ENCODE data around the gene GPR61.

Gene GPR61

GRCh38 chr1:109493805-109494539 is 45.7 kb upstream of the GPR61 start, which contains the start of gene CYB561D1 (continued):
- TF ChIP-seq ZNF473 (tag by site-specific recombination; IDR thresholded peaks at IDR 0.05): no peak
- TF ChIP-seq ZNF19 (tag by site-specific recombination; IDR thresholded peaks at IDR 0.05; ENCODE audit: low read depth): no peak
- TF ChIP-seq ZNF529 (tag by site-specific recombination; IDR thresholded peaks at IDR 0.05; ENCODE audit: insufficient replicate concordance): no peak
- no peak for TF ChIP-seq ZNF26 (tag by site-specific recombination; IDR thresholded peaks at IDR 0.05)
- TF ChIP-seq HOXC10 (CRISPR knock-in tag; IDR thresholded peaks at IDR 0.05): no peak
- TF ChIP-seq ZNF544 (tag by site-specific recombination; IDR thresholded peaks at IDR 0.05): no peak
- TF ChIP-seq ZNF692 (tag by site-specific recombination; IDR thresholded peaks at IDR 0.05): peak; percentile 75
- no peak for TF ChIP-seq ZNF174 (tag by site-specific recombination; IDR thresholded peaks at IDR 0.05)
- peak; percentile 91; the same call in 1 of the 2 replicates for TF ChIP-seq ZNF561 (tag by site-specific recombination; IDR thresholded peaks at IDR 0.05; ENCODE audit: borderline replicate concordance)
- TF ChIP-seq KLF16 (tag by site-specific recombination; IDR thresholded peaks at IDR 0.05): peak; percentile 96
- no peak for TF ChIP-seq REPIN1 (tag by site-specific recombination; IDR thresholded peaks at IDR 0.05; ENCODE audit: low read depth)
- no peak for TF ChIP-seq ZNF266 (tag by site-specific recombination; IDR thresholded peaks at IDR 0.05; ENCODE audit: low read depth)
- TF ChIP-seq ZBTB10 (tag by site-specific recombination; IDR thresholded peaks at IDR 0.05): peak; percentile 72
- 0 out of 2 replicates have a peak, but pooled peaks have one; percentile 63 for TF ChIP-seq ZNF391 (tag by site-specific recombination; IDR thresholded peaks at IDR 0.05; ENCODE audit: borderline replicate concordance, low read depth)
- no peak for TF ChIP-seq ZNF248 (tag by site-specific recombination; IDR thresholded peaks at IDR 0.05)
- TF ChIP-seq ZNF513 (tag by site-specific recombination; IDR thresholded peaks at IDR 0.05): no peak
- TF ChIP-seq ZNF2 (tag by site-specific recombination; IDR thresholded peaks at IDR 0.05): peak; percentile 100
- TF ChIP-seq ZBTB44 (tag by site-specific recombination; IDR thresholded peaks at IDR 0.05): peak; percentile 55
- no peak; the same call in 1 of the 2 replicates for TF ChIP-seq WT1 (tag by site-specific recombination; IDR thresholded peaks at IDR 0.05)
- TF ChIP-seq ZNF701 (tag by site-specific recombination; IDR thresholded peaks at IDR 0.05): no peak
- TF ChIP-seq ZXDB (tag by site-specific recombination; IDR thresholded peaks at IDR 0.05): peak; percentile 96
- no peak for TF ChIP-seq ZNF169 (tag by site-specific recombination; IDR thresholded peaks at IDR 0.05)
- TF ChIP-seq ZNF175 (tag by site-specific recombination; IDR thresholded peaks at IDR 0.05): no peak
- no peak for TF ChIP-seq ZNF274 (IDR thresholded peaks at IDR 0.05; ENCODE audit: low read length)
- no peak for TF ChIP-seq ZNF274 (tag by site-specific recombination; IDR thresholded peaks at IDR 0.05; ENCODE audit: borderline replicate concordance)
- no peak for TF ChIP-seq MYNN (tag by site-specific recombination; IDR thresholded peaks at IDR 0.05; ENCODE audit: borderline replicate concordance)
- peak; percentile 96 for TF ChIP-seq SP3 (tag by site-specific recombination; IDR thresholded peaks at IDR 0.05)
- peak; percentile 63; the same call in 1 of the 2 replicates for TF ChIP-seq ZNF580 (tag by site-specific recombination; IDR thresholded peaks at IDR 0.05)
- no peak for TF ChIP-seq ZNF621 (tag by site-specific recombination; IDR thresholded peaks at IDR 0.05)
- TF ChIP-seq ZNF776 (tag by site-specific recombination; IDR thresholded peaks at IDR 0.05; ENCODE audit: borderline replicate concordance): no peak
- TF ChIP-seq ZNF23 (tag by site-specific recombination; IDR thresholded peaks at IDR 0.05; ENCODE audit: borderline replicate concordance): no peak
- 0 out of 2 replicates have a peak, but pooled peaks have one; percentile 47 for TF ChIP-seq YY2 (tag by site-specific recombination; IDR thresholded peaks at IDR 0.05)
